Activated CD8-positive, alpha-beta memory T cell treated with anti-CD3 and anti-CD28 coated beads, Interleukin-2, amount 50 U/mL, for 1 hour (primary cell): ENCODE measurements around the gene FSTL4.
"Not testable (repeated sequence)": the region's sequence is repeated elsewhere in the genome, so short reads cannot be mapped to it uniquely, and the experiment has no call there.

Source experiments
- DNase-seq: peaks from one replicate; pipeline ENCODE4 v3.0.0-alpha.2; 2020; ENCODE audit errors: extremely low read depth

The FSTL4 gene

DNA sequence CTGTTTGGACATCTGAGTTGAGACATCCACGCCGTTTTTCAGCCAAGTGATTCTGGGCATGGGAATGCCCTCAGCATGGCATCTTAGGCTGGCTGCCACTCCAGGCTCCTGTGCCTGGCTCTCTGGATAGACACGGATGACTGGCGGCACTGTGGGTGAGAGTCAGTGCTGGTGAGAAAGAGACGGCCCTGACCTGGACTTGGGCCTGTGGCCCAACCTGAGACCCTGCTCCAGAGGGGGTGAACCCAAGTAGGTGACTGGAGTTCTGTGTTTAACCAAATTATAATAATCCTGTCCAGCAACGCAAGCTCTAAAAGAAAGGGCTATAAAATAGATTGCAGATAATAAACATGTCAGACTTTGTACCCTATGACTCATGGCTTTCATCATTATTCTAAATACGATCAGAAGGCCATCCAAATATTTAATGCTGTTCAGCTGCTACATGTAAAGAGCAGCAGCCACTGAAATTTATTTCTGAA is 386.6 kb downstream of the FSTL4 start:
- no peak for DNase-seq

DNA sequence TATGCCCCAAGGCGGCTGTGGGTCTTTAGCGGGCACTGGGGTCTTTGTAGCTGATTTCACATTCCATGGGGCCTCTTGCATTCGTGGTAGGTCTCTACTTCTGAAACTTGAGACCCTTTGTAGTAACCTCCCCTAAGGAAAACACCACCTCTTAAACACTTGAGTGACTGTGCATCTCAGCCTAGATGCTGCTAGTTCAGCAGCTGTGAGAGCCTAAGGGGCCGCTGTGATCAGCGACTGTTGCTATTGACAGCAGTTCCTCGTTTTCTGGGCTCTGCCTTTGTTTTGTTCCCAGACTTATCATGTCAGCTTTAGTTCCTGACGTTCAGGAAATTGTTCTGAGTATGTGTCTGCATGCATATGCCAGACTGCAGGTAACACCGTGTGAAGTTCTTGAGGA is 389.4 kb downstream of the FSTL4 start:
- DNase-seq, result no peak

DNA sequence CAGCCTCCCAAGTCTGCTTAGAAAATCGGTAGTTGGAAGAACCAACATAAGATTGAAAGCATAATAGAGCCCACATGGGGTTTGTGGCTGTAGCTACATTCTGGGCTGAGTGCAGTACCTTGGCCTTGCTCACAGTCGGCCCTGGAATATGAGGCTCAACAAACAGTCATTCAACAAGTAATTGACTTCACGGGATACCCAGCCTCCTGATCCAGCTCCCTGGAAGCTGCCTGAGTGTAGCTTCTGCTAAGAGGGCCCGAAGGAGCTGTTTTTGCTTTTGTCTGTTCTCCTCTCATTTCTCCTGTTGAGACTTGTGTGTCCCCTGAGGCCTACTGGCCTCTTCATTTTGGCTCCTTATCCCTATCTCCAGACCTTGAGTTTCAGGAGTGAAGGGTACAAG is 389.8 kb downstream of the FSTL4 start:
- DNase-seq, result no peak

DNA sequence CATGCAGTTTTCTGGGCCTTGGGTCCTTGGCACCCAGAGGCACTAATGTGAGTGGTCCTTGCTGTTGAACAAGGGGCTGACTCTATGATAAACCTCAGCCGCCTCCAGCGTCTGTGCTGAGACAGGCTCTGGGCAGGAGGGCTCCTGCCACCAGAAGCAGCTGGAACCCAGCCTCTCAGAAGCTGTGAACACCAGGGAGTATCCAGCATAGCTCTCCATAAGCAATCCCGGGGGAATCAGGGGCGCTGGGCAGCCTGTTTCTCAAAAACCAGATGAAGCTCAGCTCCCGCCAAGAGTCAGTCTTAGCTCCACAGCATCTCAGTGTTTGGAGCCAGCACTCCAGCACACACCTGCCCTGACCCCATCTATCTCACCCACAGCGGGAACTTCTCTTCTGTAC is 390.3 kb downstream of the FSTL4 start:
- no peak for DNase-seq

DNA sequence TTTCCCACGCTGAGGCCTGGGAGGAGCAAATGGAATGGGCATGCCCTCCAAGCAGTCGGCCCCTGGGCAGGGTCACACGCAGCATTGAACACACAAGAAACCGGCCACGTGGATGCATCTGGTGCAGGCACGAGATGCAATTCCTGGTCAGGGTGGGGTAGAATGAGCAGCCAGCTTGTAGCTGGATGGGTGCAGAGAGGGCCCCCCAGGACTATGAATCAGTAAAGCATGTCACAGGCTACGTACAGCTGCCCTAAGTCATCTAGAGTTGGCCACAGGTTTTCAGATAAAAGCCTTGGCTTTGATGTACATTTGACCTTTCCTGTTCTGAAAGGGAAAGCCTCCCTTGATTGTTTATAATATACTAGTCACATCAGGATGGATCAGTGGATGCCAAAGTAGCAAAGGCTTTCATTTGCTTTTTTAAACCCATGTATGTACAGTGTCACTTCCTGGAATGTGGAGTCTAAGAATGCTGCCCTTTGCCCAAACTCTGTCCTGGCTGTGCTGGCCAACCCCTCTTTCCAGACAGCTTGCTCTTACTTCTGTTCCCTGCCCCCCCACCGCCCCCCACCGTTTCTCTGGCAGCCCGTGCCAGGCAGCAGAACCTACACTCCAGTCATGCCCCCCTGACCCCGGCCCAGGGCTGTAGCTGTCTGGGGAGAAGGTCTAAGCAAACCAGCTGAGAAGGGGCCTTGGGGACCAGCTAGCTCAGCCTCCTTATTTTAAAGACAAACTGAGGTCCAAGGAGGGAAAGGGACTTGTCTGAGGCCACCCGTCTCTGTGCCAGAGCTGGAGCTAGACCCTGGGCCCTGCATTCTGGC is 391.3 kb downstream of the FSTL4 start:
- no peak for DNase-seq

DNA sequence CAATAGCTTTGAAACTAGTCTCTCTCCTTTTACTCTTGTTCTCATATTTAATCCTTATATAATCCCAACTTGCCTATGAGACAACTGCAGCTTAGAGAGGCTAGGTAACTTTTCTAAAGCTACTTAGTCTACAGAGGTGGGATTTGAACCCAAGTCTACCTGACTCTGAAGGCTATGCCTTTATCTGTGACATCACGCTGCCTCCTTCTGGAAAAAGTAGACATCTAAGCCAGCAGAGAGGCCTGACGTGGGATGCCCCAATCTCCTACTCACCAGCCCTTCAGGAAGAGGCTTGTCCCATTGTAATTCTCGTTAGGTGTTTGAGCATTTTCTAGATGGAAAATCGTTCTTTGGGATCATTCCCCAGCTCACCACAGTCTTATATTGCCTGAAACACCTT is 393.0 kb downstream of the FSTL4 start:
- DNase-seq, result no peak

DNA sequence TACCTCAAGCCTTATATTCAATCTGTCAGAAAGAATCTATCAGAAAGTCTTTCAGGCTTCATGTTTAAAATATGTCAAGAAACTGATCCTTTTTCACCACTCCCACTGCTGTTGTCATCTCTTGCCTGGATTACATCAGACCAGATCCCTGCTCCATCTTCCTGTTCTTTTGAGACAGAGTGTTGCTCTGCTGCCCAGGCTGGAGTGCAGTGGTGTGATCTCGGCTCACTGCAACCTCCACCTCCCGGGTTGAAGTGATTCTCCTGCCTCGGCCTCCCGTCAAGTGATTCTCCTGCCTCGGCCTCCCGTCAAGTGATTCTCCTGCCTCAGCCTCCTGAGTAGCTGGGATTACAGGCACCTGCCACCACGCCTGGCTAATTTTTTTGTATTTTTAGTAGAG is 396.2 kb downstream of the FSTL4 start:
- not testable (repeated sequence) for DNase-seq

DNA sequence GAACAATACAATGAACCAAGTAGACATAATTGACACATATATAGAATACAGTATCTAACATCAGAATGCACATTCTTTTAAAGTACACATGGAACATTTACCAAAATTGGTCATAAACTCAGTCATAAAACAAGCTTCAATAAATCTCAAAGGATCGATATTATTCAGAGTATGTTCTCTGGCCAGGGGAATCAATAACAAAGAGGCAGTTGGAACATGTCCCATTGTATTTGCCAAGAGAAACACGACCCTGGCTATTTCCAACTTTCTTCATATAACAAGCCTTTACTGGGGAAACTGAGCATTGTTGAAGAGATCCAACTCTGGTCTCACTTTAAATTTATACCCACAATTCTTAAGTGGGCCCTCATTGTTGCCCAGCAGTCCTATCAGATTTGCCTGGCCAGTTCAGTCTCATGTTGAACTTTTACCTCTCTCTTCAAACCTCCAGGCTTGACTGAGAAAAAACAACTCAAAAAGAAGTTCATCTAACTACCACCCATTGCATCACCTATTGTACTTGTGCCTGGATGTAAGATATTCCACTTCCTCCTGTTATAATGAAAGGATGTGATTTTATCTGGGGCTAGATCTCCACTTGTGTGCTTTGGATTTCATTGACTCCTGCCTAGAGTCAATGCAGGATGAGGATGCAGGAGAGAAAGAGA is 398.1 kb downstream of the FSTL4 start:
- DNase-seq, result no peak

DNA sequence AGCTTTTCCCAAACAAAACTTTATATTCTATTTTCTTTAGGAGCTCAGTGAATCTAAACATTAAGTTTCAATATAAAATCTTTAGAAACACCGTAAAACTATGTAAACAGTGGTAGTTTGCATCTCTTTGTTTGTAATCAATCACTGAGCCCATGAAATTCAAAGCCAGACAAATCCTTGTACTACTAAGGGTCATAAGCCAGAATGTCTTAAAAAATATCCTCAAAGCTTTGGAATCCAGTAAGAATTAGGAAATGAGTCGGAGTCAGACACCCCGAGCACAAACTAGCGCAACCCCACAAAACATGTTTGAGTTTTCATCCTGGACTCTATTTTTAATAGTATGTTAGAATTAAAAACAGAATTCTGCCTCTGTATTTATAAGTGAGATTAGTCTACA is 406.7 kb downstream of the FSTL4 start:
- DNase-seq, result no peak

DNA sequence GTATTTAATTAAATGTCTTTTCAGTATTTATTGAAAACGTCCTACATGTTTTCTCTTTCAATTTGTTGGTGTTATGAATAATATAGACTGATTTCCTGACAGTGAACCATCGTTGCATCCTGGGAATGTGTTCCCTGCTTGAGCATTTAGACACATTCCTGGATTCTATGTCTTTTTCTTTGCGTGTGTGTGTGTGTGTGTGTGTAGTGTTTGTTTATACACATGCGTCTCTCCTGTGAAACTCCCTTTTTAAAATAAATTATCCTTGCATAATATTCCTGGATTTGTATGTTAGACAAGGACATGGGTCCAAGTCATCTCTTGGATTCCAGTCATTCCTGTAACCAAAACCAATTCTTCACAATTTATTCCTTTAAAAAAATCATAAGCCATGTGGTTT is 407.1 kb downstream of the FSTL4 start:
- no peak for DNase-seq

DNA sequence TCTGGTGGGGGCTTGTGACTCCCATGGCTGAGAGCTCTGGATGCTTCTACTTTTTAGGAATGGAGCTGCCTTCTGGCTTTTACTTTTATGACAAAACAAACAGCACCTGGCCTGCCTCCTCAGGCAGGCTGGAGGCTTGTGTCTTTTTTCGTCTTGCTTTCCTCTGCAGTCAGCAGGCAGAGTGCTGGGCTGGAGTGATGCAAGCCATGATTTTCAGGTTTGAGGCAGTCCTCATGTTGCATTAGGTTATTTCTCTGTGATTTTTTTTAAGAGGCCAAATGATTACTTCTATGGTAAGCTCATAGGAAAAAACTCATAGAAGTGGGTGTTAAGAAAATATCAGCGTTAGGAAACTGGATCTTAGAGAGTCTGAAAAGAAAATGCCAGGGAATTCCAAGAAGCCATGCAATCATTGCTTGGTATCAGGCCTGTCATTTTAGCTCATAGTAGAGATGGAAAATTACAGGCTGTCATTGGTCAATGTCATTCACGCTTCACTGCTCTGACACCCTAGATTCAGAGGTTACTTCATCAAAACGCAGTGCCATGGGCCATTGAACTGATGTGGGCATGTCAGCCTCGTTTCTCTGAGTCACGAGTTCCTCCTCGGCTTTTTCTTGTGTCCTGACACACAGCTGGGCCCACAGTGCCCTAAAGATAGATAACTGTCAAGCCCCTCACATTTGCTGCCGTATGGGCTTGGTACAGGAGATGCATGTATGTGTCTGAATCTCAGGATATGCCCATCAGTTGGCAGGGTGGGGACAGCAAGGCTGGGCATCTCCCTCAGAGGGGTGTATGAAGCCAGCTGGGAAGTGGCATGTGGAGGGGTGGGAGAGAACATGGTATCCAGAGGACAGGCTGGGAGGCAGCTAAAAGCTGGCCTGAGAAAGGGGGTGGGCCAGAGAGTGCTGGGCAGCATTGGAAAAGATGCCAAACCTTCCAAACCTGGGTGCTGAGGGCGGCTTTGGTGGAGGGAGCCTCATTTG is 408.7 kb downstream of the FSTL4 start:
- no peak for DNase-seq

DNA sequence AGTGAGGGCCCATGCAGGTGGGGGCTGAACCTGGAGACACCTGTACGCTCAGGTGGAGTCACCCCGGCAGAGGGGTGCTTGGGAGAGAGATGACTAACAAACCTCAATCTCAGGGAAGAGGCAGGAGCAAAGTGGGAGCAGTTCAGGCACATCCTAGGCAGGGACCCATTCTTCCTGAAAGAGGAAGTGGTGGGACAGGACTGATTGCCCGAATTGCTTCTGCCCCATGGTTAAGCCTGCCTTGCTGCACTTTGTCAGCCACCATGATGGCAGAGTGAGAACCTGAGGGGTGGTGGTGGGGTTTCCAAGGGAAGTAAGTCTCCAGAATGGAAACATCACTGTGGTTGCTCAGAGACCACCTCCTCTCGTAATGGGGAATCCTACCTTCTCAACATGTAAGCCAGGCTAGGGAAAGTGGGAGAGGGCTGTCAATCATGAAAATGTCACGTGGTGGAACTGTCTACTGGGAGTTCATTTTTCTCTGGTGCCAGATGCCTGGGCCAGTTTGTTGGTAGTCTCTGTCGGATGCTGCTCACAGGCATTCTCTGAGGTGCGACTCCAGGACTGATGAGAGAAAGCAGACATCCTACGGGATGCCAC is 410.2 kb downstream of the FSTL4 start:
- no peak for DNase-seq

DNA sequence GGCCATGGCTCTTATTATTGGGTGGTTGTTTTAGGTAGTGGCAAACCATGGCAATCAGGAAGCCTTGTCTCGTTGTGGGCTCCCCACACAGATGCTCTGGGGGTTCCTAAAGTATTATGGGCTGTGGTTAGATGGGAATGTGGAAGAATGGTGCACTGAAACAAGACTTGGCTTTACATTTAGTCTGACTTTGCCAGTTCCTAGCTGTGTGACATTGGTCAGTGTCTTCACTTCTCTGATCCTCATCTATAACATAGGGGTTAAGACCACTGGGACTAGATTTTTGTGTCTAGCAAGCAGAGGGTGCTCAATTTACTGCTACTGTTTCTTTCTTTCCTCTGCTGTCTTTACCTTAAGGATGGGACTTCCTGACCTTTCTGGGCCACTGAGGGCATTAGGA is 411.0 kb downstream of the FSTL4 start:
- DNase-seq, result no peak

DNA sequence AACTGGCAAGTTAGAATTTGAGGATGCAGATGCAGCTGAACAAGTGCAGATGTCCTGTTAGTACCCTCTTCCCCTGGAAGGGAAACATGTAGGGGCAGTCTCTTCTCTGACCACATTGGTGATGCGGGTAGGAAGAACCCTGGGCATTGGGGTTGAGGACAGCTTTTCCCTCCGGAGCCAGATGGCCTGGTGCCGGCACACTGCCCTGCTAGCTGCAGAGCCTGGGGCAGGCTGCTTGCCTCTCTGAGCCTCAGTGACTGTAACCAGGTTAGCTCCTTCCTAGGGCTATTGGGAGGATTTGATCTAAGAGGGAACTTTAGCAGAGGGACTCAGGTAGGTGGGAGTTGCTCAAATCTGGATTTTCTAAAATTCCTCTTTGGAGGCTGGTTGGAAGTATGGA is 412.1 kb downstream of the FSTL4 start:
- DNase-seq, result no peak

DNA sequence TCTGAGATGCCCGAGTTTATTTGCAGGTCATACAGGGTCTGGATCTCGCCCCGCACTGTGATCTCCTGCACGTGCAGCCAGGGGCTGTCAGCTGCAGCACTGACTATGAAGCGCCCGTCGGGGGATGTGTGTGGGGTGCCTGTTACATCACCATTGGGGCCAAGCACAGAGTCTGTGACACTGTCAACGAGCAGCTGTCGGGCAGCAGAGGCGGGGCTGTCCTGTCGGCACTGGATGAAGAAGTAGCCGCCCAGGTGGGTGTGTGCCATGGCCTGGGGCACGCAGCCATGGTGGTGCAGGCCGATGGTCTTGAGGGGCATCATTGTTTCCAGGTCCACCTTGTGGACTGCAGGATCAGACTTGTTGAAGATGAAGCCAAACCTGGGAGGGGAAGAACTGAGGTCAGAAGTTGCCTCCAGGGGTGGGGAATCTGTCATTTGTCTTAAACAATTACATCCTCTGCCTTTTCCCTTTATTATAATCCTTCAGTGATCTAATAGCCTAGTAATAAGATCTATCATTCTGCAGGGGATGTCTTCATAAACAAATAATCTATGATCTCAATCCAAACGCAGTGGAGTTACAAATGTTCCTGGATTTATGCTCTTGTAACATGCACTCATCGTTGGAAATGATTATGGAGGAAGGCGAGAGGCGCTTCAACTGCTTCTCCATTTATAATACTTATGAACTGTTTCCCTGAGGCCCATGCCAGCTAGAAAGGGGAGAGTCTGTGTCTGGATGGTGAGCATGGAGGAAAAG is 412.7 kb downstream of the FSTL4 start:
- no peak for DNase-seq

DNA sequence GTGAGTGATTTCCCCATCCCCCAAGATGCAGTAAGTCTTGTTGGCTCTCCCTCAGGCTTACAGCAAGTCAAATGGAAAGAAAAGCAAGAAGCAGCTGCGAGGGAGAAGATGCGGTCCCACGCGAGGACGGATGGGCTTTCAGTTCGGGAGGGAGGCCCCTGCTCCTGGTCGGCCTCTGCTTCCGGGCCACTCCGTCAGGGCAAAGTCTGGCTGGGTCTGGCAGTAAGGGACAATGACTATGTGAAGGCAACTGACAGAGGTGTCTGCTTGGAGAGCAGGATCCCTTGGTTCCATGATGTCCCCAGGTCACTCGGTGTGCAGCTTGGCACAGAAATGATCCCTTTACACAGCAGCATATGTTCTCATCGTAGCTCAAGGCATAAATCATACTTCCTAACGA is 413.8 kb downstream of the FSTL4 start:
- no peak for DNase-seq

DNA sequence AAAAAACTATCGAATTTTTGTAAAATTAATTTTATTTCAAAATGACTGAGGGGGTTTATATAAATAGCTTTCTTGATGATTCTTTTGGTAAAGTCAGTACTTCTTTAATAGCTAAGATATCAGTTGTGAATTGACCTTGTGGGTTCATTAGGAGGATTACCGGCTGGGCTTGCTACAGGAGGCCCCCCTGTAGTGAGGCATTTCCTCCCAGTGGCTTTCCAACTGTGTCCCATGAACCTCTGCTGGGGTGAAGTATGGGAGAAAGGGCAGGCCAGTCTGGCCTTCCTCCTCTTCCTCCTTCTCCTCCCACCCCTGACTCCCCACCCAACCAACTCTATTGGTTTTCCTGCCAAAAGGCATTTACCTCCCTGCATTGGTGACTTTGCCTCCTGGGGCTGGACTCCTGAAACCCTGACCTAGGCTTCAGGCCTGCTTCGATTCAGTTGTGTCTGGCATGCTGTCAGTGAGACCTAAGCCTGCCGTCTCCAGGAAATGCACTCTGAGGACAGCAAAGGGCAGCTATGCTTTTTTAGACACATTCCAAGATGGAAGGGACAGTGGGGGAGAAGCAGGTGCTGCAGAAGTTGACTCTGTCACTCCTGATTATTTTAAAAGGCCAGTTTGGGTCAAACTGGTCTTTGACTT is 415.8 kb downstream of the FSTL4 start:
- DNase-seq, result no peak

DNA sequence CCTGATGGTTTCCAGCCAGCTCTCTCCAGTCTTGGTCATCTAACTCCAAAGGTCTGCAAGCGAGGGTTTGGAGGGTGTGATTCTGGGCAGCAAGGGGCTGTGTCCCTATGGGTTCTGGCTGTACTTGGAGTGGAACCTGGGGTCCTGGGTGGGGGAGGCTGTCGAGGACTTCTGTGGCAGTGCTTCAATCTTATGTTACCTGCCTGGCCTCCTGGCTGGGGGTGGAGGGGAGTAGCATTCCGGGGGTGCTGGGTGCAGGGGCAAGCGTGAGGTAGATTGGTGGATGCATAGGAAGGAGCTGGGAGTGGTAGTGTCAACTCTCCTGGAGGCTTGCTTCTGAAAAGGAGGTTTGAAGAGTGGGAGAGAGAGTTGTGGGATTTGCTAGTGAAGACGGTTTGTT is 417.1 kb downstream of the FSTL4 start:
- DNase-seq, result no peak

DNA sequence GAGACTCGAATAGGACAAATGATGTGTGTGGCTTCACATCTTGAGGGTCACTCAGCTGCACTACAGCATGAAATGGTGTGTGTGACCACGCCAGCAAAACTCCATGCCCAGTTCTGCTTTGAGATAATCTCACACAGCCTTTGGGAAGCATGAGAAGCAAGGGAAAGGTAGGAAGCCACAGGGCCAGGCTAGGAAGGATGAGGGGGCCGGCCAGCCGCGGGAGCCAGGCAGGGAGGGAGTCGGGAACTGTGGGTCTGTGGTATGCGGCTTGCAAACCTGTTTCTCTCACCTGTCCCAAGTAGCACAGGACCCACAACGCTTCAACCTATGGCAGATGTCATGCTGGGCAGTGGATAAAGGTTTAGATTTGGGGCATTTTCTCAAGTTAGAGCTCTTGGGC is 418.5 kb downstream of the FSTL4 start:
- no peak for DNase-seq

DNA sequence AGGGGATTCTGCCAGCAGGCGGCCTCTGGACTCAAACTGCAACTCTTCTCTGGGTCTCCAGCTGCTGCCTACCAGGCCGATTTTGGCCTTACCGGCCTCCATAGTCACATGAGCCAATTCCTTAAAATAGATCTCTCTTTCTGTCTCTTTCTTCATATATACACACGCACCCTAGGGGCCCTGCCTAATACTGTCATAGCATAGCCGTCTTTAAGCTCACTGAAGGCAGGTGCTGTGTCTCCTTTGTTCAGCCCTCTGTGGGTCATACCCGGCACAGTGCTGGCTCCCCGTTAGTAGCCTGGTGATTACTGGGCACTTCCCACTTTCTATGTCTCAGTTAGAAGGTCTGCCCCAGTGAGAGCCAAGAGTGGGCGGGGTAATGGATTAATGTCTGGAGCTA is 419.6 kb downstream of the FSTL4 start:
- no peak for DNase-seq

DNA sequence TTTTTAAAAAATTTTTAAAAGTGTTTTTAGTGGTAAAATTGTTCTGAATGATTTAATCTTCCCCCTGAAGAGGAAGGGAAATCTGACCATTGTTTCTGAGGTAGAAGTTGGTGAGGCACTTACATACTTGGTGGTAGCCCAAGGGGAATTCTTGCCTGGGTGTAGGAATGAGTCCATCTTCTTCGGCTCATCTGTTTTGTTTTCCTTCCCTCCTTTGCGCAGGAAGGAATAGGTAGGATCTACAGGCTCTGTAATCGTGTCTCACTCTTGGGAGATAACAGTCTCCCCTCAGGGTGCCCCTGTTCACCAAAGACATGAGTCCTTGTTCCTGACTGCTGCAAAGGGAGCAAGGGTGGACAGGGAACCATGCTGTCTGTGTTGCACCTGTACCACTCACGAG is 422.5 kb downstream of the FSTL4 start:
- no peak for DNase-seq
